ENCODE measurements around the gene OXSM.

OXSM gene

GRCh38 chr3:25789596-25790556, at the start of gene OXSM:
Gene OXSM, plus strand, starts transcription at chr3:25790090. Its CDS starts 931 bp downstream, at chr3:25791021.
- DNase-seq = peak in 1 of 2 experiments; percentile 78

GRCh38 chr3:25744470-25744869, 45.4 kb upstream of the OXSM start:
- DNase-seq = no peak

GRCh38 chr3:25747033-25747432, 42.9 kb upstream of the OXSM start:
- no peak for DNase-seq

GRCh38 chr3:25748189-25748588, 41.7 kb upstream of the OXSM start:
- DNase-seq = no peak

- no peak for DNase-seq
Measured at GRCh38 chr3:25749031-25749581, 40.8 kb upstream of the OXSM start.

- no peak for DNase-seq
Measured at GRCh38 chr3:25751048-25751447, 38.8 kb upstream of the OXSM start.

- no peak for DNase-seq
Measured at GRCh38 chr3:25751725-25752124, 38.2 kb upstream of the OXSM start.

- DNase-seq = no peak
Measured at GRCh38 chr3:25768851-25769250, 21.0 kb upstream of the OXSM start.

- DNase-seq = no peak
Measured at GRCh38 chr3:25775936-25776335, 14.0 kb upstream of the OXSM start.

- DNase-seq = no peak
Measured at GRCh38 chr3:25780618-25781017, 9.3 kb upstream of the OXSM start.

- DNase-seq = no peak
Measured at GRCh38 chr3:25781145-25781757, 8.6 kb upstream of the OXSM start.

- DNase-seq = no peak
Measured at GRCh38 chr3:25781758-25782594, 7.9 kb upstream of the OXSM start.

GRCh38 chr3:25782636-25782937, 7.3 kb upstream of the OXSM start:
- DNase-seq = no peak

GRCh38 chr3:25782938-25783660, 6.8 kb upstream of the OXSM start, which contains the start of gene NGLY1:
Gene NGLY1, minus strand, starts transcription at chr3:25783443. Its CDS starts 53 bp downstream, at chr3:25783390.
- DNase-seq = no peak

- DNase-seq = no peak
Measured at GRCh38 chr3:25783661-25784512, 6.0 kb upstream of the OXSM start.

- no peak for DNase-seq
Measured at GRCh38 chr3:25784971-25785370, 4.9 kb upstream of the OXSM start.

GRCh38 chr3:25785826-25786225, 4.1 kb upstream of the OXSM start:
- DNase-seq = no peak

- DNase-seq = no peak
Measured at GRCh38 chr3:25787689-25788088, 2.2 kb upstream of the OXSM start.

- DNase-seq = no peak
Measured at GRCh38 chr3:25789209-25789595, 688 bp upstream of the OXSM start.

- DNase-seq = no peak
Measured at GRCh38 chr3:25801786-25802185, 11.9 kb downstream of the OXSM start.

GRCh38 chr3:25803833-25804232, 13.9 kb downstream of the OXSM start:
- no peak for DNase-seq

Measured in cerebellar nuclear complex (tissue), 1 donor.